Testis (tissue), 2 donors: ENCODE results near the gene CMTM8.

ENCODE experiments used
- CTCF ChIP-seq, 3 experiments: fragments of 450-650 bp in 2 of 3; fragments of 200-600 bp in 1 of 3; sonication (generic) in 1 of 3; IDR thresholded peaks; one replicate each; pipeline ENCODE4 v1.5.1; 2016 to 2019; ENCODE audit warnings: antibody characterized with exemption in 3 of 3, mild to moderate bottlenecking in 2 of 3, moderate library complexity in 1 of 3
- POLR2A ChIP-seq: fragments of 450-650 bp; IDR thresholded peaks from one replicate; pipeline ENCODE4 v1.6.1; 2017; ENCODE audit warnings: antibody characterized with exemption, mild to moderate bottlenecking, moderate library complexity

GRCh38 chr3:32239307-32240158 lies 1.1 kb downstream of the CMTM8 start:
- TF ChIP-seq CTCF (IDR thresholded peaks at IDR 0.05): no peak
- TF ChIP-seq POLR2A: no peak
